ENCODE results near the gene DEF6. TPM values are rescaled to one million over a fixed set of nuclear protein-coding genes. Genes with fewer than 3 reads are reported as not detected.

DEF6 gene
- total and polyA plus RNA-seq, 7 donors: 0.43 to 1.6 (median 0.69) TPM

GRCh38 chr6:35309611-35310264, 12.1 kb downstream of the DEF6 start:
- intact Hi-C loops (cut with DNase I): no loop called here
- TF ChIP-seq, protein P1, sequence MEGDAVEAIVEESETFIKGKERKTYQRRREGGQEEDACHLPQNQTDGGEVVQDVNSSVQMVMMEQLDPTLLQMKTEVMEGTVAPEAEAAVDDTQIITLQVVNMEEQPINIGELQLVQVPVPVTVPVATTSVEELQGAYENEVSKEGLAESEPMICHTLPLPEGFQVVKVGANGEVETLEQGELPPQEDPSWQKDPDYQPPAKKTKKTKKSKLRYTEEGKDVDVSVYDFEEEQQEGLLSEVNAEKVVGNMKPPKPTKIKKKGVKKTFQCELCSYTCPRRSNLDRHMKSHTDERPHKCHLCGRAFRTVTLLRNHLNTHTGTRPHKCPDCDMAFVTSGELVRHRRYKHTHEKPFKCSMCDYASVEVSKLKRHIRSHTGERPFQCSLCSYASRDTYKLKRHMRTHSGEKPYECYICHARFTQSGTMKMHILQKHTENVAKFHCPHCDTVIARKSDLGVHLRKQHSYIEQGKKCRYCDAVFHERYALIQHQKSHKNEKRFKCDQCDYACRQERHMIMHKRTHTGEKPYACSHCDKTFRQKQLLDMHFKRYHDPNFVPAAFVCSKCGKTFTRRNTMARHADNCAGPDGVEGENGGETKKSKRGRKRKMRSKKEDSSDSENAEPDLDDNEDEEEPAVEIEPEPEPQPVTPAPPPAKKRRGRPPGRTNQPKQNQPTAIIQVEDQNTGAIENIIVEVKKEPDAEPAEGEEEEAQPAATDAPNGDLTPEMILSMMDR (IDR thresholded peaks at IDR 0.05): no peak
- Histone ChIP-seq H3K9me3 (no peaks in the 10 kb centered on the region), H3K4me1 (no peaks in the 10 kb centered on the region), H3K27me3 (ENCODE audit: insufficient read depth in 3 of 3, low read length in 2 of 3) (no peaks in the 10 kb centered on the region), H3K36me3 (ENCODE audit: insufficient read depth in 1 of 2, low read depth in 1 of 2) (no peaks in the 10 kb centered on the region), H3K4me3 (no peak overlapping the region), H3K27ac (no peak overlapping the region)
- ATAC-seq: no peak
- DNase-seq: no peak
- WGBS, 3 donors: 86 to 89% (median 88%) methylated on average over 9 of the region's 9 CpGs

DNA sequence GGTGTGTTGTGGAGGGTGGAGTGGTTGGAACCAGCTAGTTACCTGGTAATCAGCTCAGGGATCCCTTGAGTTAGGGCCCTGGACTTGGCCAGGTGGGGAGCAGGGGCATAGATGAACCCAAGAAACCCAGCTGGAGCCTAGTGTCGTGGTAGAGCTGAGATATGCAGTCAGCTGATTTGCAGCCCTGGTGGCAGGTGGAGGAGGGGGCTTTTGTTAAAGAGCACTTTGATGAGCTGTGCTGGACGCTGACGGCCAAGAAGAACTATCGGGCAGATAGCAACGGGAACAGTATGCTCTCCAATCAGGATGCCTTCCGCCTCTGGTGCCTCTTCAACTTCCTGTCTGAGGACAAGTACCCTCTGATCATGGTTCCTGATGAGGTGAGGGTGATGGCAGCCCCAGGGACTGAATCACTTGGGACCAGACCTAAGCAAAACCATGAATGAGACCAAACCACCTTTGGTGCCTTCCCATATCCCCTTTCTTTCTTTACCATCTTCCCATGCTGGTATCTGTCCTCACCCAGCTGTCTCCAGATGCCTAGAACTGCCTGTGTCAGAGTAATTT, 12.7 kb downstream of the DEF6 start:
- Histone ChIP-seq H3K4me3 (no peak overlapping the region), H3K27ac (no peak overlapping the region), H3K27me3 (ENCODE audit: insufficient read depth in 3 of 3, low read length in 2 of 3) (no peaks in the 10 kb centered on the region), H3K9me3 (no peaks in the 10 kb centered on the region), H3K4me1 (no peaks in the 10 kb centered on the region), H3K36me3 (ENCODE audit: insufficient read depth in 1 of 2, low read depth in 1 of 2) (no peaks in the 10 kb centered on the region)
- intact Hi-C loops (cut with DNase I): no loop called here
- ATAC-seq: no peak
- TF ChIP-seq, protein P1 (IDR thresholded peaks at IDR 0.05): no peak
- no peak for DNase-seq
- WGBS, 3 donors: 78 to 84% (median 80%) methylated on average over 6 of the region's 6 CpGs

DNA sequence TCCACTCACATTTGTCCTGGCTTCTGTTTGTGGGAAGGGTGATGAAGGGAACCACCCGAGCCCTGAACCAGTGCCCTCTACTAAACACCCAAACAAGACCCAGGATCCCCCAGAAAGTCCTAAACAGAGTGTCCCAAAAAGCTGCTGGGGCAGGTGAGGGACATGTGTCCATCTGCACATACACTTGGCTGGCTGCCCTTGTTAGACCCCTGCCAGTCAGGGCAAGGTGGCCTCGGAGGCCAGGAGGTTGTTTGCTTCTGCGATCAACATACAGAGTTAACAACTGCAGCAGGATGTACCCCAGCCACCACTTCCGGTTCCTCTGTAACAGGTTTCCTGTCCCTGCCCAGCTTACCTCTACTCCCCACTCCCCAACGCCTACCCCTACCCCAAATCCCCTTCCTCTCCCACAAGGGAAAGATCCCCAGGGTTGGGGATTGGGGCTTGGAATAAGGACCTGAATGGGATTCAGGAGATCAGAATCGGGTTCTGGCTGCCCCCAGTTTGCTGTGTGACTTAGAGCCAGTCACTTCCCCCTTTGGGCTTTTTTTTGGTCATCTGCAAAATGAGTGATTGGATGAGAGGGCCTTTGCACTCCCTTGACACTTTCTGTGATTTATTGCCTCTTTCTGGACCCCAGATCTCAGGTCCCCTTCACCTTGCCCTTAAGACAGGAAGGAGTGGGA, 13.9 kb downstream of the DEF6 start:
- no peaks in the 10 kb centered on the region for H3K4me1 ChIP-seq
- ATAC-seq: no peak
- H3K27ac ChIP-seq: no peak overlapping the region
- DNase-seq: no peak
- TF ChIP-seq, protein P1 (IDR thresholded peaks at IDR 0.05): no peak
- intact Hi-C loops (cut with DNase I): no loop called here
- H3K4me3 ChIP-seq: no peak overlapping the region
- no peaks in the 10 kb centered on the region for H3K27me3 ChIP-seq (ENCODE audit: insufficient read depth in 3 of 3, low read length in 2 of 3)
- no peaks in the 10 kb centered on the region for H3K9me3 ChIP-seq
- 70 to 84% (median 74%) methylated on average over 6 of the region's 6 CpGs for WGBS, 3 donors
- no peaks in the 10 kb centered on the region for H3K36me3 ChIP-seq (ENCODE audit: insufficient read depth in 1 of 2, low read depth in 1 of 2)

- no peaks in the 10 kb centered on the region for H3K9me3 ChIP-seq
- WGBS, 3 donors: 90 to 95% (median 93%) methylated on average over 19 of the region's 19 CpGs
- H3K4me3 ChIP-seq: no peak overlapping the region
- H3K36me3 ChIP-seq (ENCODE audit: insufficient read depth in 1 of 2, low read depth in 1 of 2): no peaks in the 10 kb centered on the region
- H3K4me1 ChIP-seq: no peaks in the 10 kb centered on the region
- H3K27ac ChIP-seq: no peak overlapping the region
- no peak for ATAC-seq
- intact Hi-C loops (cut with DNase I): no loop called here
- no peak for DNase-seq
- H3K27me3 ChIP-seq (ENCODE audit: insufficient read depth in 3 of 3, low read length in 2 of 3): no peaks in the 10 kb centered on the region
- TF ChIP-seq, protein P1 (IDR thresholded peaks at IDR 0.05): no peak
Measured at GRCh38 chr6:35312076-35312800, 14.6 kb downstream of the DEF6 start.

All from psoas muscle (tissue), 8 donors.